ENCODE measurements around the gene CSAG3. TPM values are rescaled to one million over a fixed set of nuclear protein-coding genes. Genes with fewer than 3 reads are reported as not detected.
"Not testable (repeated sequence)": the region's sequence is repeated elsewhere in the genome, so short reads cannot be mapped to it uniquely, and the experiment has no call there.

CSAG3 gene
- total and polyA plus RNA-seq, 9 of the 15 experiments (the other 6 are each of a cell fraction or from before 2014, with no cell fraction given), result 3.9 to 32.8 (median 17.8) TPM

DNA sequence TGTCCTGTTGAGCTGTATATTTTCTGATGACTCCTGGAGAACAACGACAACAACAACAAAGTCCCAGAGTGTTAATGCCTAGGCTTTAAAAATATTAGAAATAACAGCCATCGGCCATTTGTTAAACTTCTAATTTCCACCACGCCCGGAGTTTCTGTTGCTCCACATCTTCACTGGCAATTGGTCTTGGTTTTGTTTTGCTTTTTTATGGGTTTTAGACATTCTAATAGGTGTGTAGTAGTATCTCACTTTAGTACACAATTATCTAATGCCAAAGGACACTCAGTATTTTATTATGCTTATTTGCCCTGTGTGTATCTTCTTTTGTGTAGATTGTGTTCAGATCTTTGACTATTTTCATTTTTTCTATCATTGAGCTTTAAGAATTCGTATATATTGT lies 20.5 kb upstream of the CSAG3 start:
- Histone ChIP-seq H3K27ac (ENCODE audit: extremely low read depth, low read depth, low read length) (no peak overlapping the region), H3K4me1 (replicated peaks in 1 of 2; ENCODE audit: control insufficient read depth in 2 of 2, insufficient read depth in 2 of 2, low read length in 2 of 2) (peaks cover 0 to 5% of the 10 kb centered on the region in 2 experiments; a peak in 2 of 5 replicates), H4K20me1 (replicated peaks; ENCODE audit: control insufficient read depth, insufficient read depth, low read length) (no peaks in the 10 kb centered on the region), H3K9me3 (replicated peaks; ENCODE audit: control insufficient read depth, insufficient read depth, low read depth, low read length) (no peaks in the 10 kb centered on the region), H2AFZ (ENCODE audit: low read depth, low read length) (no peak overlapping the region), H3K4me2 (ENCODE audit: insufficient read depth, low read length) (no peak overlapping the region), H3K27me3 (ENCODE audit: control insufficient read depth in 2 of 2, insufficient read depth in 2 of 2, low read length in 2 of 2) (no peaks in the 10 kb centered on the region), H3K4me3 (no peak overlapping the region), H3K9me1 (ENCODE audit: control insufficient read depth, insufficient read depth, low read length) (no peaks in the 10 kb centered on the region), H3K9ac (ENCODE audit: insufficient read depth in 1 of 2, low read depth in 2 of 2, low read length in 2 of 2) (no peak overlapping the region), H3K36me3 (ENCODE audit: control insufficient read depth, insufficient read depth, low read length) (peaks cover 30% of the 10 kb centered on the region), H3K79me2 (ENCODE audit: control insufficient read depth, insufficient read depth, low read length) (peaks cover 25% of the 10 kb centered on the region)
- intact Hi-C loops (cut with micrococcal nuclease) (no loop called here), in situ Hi-C loops (cut with MboI) (no loop called here)
- CTCF ChIA-PET (ENCODE audit: low intra/inter-chr PET ratio), result no interaction called here
- TF ChIP-seq RBM25 (IDR thresholded peaks at IDR 0.05; ENCODE audit: low read depth, low read length, severe bottlenecking) (peak; percentile 60), SREBF2 (CRISPR knock-in tag; IDR thresholded peaks at IDR 0.05) (no peak)
- TF ChIP-seq, protein P1, sequence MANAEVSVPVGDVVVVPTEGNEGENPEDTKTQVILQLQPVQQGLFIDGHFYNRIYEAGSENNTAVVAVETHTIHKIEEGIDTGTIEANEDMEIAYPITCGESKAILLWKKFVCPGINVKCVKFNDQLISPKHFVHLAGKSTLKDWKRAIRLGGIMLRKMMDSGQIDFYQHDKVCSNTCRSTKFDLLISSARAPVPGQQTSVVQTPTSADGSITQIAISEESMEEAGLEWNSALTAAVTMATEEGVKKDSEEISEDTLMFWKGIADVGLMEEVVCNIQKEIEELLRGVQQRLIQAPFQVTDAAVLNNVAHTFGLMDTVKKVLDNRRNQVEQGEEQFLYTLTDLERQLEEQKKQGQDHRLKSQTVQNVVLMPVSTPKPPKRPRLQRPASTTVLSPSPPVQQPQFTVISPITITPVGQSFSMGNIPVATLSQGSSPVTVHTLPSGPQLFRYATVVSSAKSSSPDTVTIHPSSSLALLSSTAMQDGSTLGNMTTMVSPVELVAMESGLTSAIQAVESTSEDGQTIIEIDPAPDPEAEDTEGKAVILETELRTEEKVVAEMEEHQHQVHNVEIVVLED (CRISPR knock-in tag; IDR thresholded peaks at IDR 0.05), result no peak
- POLR2A ChIA-PET, result interaction anchor here (1.5 kb wide), 1 partner anchor 11 kb away, joined by 4 read pairs; no protein-coding TSS in a partner anchor
- WGBS (ENCODE audit: insufficient coverage, low coverage, missing lambda C conversion rate), result 80% methylated on average over 5 of the region's 5 CpGs
- DNase-seq (ENCODE audit: extremely low read depth in 1 of 4, low spot score in 3 of 4), result no peak
- no peak for ATAC-seq
- no TSS peak for BruUV-seq (replicated peaks)
- FAIRE-seq, result no peak

DNA sequence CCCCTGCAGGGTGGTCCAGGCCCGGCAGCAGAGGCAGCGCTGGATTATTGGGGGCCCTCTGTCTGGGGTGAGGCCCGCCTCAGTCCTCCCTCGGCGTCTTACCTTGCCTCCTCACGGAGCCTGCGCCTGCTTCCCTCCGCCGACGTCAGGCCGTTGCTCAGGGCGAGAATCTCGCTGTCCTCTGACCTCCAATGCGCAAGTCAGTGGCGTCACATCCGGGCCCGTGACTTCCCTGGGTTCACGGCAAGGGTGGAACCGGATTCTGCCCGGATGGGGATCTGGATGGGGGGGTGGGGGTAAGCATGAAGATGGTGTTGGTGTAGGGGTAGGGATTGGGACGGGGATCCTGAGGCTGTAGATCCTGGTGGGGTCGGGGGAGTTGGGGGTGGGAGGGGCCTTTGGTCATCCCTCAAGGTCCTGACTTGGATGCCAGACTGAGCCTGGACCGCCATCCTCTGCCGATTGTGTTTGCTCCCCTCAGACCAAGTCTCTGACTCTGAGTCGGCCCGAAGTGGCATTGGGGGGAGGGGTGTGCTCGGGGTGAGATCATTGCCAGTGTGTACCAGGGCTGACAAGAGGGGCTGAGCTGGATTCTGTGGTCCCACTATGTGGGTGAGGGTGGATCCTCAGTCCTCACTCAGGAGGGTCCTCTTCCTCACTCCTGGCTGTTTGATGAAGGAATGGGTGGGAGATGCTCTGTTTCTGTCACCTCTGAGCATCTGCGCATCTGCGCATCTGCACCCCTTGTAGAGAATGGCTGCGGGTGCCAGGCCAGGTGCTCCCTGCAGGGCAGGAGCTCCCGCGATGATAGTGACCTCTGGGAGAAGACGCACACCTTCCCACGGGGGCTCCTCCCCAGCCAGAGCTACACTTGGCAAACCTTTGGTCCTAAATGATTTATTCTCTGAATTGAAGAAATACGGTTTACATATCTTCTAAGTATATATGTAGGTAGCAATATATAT lies 5.0 kb upstream of the CSAG3 start, which contains the start of gene MAGEA2:
TSS of gene MAGEA2 (minus strand) at position 157 of the 965 bp plus-strand sequence. CDS start 2,479 bp downstream, outside the sequence.
- H3K79me2 ChIP-seq (ENCODE audit: control insufficient read depth, insufficient read depth, low read length); H2AFZ ChIP-seq (ENCODE audit: low read depth, low read length); H3K4me1 ChIP-seq (replicated peaks in 1 of 2; ENCODE audit: control insufficient read depth in 2 of 2, insufficient read depth in 2 of 2, low read length in 2 of 2); DNase-seq (ENCODE audit: extremely low read depth in 1 of 4, low spot score in 3 of 4); BruUV-seq (replicated peaks); H3K4me2 ChIP-seq (ENCODE audit: insufficient read depth, low read length); H3K9me1 ChIP-seq (ENCODE audit: control insufficient read depth, insufficient read depth, low read length); intact Hi-C loops (cut with micrococcal nuclease); FAIRE-seq; H3K27me3 ChIP-seq (ENCODE audit: control insufficient read depth in 2 of 2, insufficient read depth in 2 of 2, low read length in 2 of 2); POLR2A ChIA-PET; H4K20me1 ChIP-seq (replicated peaks; ENCODE audit: control insufficient read depth, insufficient read depth, low read length); H3K9ac ChIP-seq (ENCODE audit: insufficient read depth in 1 of 2, low read depth in 2 of 2, low read length in 2 of 2); in situ Hi-C loops (cut with MboI); H3K27ac ChIP-seq (ENCODE audit: extremely low read depth, low read depth, low read length); H3K4me3 ChIP-seq; CTCF ChIA-PET (ENCODE audit: low intra/inter-chr PET ratio); H3K36me3 ChIP-seq (ENCODE audit: control insufficient read depth, insufficient read depth, low read length); H3K9me3 ChIP-seq (replicated peaks; ENCODE audit: control insufficient read depth, insufficient read depth, low read depth, low read length): not testable (repeated sequence)
- peak; percentile 87 for ATAC-seq
- no CpG with 5 or more reads among the region's 35 CpGs for WGBS (ENCODE audit: insufficient coverage, low coverage, missing lambda C conversion rate)

DNA sequence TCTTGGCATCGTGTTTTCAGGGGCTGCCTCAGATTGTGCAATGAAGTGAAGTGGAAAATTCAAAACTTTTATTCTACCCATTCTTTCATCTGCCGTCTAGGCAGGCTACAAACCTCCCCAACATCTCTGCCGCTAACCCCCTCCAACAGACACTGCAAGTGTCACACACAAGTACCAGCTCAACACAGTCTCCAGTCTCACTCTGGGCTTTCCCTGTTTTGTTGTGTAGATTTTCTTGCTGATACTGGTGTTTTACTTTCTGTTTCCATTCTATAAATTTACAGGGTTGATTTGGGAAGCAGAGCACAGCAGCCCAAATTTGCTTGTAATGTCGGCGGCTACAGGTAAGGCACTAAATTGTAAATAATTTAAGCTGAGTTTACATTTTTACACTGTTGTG lies 4.1 kb upstream of the CSAG3 start:
- H3K4me3 ChIP-seq; CTCF ChIA-PET (ENCODE audit: low intra/inter-chr PET ratio); H3K27me3 ChIP-seq (ENCODE audit: control insufficient read depth in 2 of 2, insufficient read depth in 2 of 2, low read length in 2 of 2); H3K27ac ChIP-seq (ENCODE audit: extremely low read depth, low read depth, low read length); intact Hi-C loops (cut with micrococcal nuclease); H3K36me3 ChIP-seq (ENCODE audit: control insufficient read depth, insufficient read depth, low read length); POLR2A ChIA-PET; H3K4me2 ChIP-seq (ENCODE audit: insufficient read depth, low read length); BruUV-seq (replicated peaks); H3K4me1 ChIP-seq (replicated peaks in 1 of 2; ENCODE audit: control insufficient read depth in 2 of 2, insufficient read depth in 2 of 2, low read length in 2 of 2); H3K9me3 ChIP-seq (replicated peaks; ENCODE audit: control insufficient read depth, insufficient read depth, low read depth, low read length); H3K9ac ChIP-seq (ENCODE audit: insufficient read depth in 1 of 2, low read depth in 2 of 2, low read length in 2 of 2); H3K9me1 ChIP-seq (ENCODE audit: control insufficient read depth, insufficient read depth, low read length); in situ Hi-C loops (cut with MboI); DNase-seq (ENCODE audit: extremely low read depth in 1 of 4, low spot score in 3 of 4); H3K79me2 ChIP-seq (ENCODE audit: control insufficient read depth, insufficient read depth, low read length); H4K20me1 ChIP-seq (replicated peaks; ENCODE audit: control insufficient read depth, insufficient read depth, low read length); H2AFZ ChIP-seq (ENCODE audit: low read depth, low read length): not testable (repeated sequence)
- ATAC-seq (peak; percentile 40; the same call in 2 of the 3 replicates), FAIRE-seq (peak; percentile 40)
- no CpG with 5 or more reads among the region's 5 CpGs for WGBS (ENCODE audit: insufficient coverage, low coverage, missing lambda C conversion rate)

Measured in K562 (cell line).